ENCODE data around the gene TUNAR. TPM values are rescaled to one million over a fixed set of nuclear protein-coding genes. Genes with fewer than 3 reads are reported as not detected.

Gene TUNAR
- not detected in 2 replicates for total RNA-seq (2014; rRNA removed; shearing (Covaris generic))

DNA sequence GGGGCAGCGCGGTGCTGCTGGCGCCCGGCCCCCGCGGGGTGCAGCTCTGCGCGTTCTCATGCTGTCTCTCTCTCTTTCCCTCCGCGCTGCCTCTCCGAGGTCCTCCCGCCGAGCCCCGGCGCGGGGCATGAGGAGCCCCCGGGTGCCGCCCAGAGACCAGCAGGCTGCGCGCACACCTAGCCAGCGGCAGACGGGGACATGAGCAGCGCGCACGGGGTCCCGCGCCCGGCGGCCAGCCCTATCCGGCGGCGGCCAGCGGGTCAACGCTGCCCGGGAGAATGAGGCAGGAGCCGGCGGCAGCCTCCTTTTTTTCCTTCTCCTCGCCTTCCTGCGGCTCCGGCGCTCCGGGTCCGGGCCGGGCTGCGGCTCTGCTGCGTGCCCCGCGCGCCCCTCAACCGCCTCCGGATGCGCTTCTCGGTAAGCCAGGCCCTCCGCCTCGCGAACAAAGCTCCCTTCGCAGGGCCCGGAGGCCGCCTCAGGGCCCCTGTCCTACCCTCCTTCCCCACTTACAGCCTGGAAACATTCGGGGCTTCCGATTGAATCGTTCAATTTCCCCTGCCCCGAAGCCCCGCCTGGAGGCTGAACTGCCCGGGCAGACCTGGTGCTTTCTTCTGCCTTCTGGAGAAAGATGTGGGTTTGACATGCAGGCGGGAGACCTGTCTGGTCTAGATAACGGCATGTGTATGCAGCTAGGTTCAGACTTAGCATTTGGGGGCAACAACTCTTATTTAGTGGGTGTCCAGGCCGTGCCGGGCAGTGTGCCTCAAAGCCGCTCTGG is at the start of gene TUNAR:
Gene TUNAR (plus strand): TSS at position 72 of the 778 bp plus-strand sequence.
- no peak for DNase-seq (ENCODE audit: low spot score)

DNA sequence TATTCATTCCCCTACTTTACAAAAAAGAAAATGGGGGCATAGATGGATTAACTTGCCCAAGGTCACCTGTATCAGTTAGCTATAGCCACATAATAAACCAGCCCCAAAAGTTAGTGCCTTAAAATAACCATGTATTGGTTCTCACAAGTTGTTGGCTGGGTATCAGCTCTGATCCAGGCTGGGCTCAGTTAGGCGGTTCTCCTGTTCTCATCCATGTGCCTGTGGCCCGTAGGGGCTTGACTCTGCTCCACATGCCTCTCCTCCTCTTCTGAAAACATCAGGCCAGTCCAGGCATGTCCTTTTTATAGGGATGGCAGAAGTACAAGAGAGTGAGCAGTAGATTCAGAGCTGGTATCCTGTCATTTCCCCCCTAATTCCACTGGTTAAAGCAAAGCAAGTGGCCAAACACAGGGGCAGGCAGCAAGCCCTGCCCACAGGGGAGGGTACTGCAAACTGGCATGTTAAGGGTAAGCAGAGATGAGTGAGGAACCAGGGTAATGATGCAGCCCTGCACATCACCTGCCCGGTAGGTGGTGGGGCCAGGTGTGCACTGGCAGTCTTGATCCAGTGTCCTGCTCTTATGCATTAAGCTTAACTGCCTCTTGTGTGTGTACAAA is 47.9 kb upstream of the TUNAR start:
- no peak for DNase-seq (ENCODE audit: low spot score)

DNA sequence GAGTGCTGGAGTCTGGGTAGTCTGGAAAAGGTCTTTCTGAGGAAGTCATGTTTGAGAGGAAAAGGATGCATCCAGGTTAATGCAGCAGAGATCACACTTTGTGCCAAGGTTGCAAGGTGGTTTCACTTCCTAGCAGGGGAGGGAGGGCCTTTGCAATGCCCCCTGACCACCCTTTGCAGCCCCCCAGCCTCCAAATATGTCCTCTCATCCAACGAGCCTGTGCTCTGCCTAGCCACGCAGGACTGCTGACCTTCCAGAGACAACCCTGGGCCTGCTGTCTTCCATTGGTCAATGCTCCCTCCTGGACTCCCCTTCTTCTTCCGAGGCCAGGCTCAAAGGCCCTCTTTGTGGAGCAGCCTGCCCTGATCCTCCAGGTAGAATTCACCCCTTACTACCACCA is 47.3 kb upstream of the TUNAR start:
- no peak for DNase-seq (ENCODE audit: low spot score)

DNA sequence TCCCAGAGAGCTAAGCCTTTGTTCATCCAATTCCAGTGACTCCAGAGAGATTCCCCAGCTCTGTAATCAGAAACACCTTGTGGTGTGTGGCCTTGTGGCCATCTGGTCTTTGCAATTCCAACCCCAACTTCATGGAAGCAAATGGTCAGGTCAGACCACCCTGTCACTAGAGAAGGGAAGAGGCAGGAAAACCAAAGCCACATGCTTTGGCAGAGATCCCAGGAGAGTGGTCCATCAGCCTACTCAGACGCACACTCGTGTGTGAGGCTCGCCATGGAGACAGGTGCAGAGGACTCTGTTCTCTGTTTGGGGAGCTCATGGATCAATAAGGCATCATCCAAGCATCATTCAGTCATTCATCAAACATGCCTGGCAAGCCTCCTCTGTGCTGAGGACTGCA is 46.2 kb upstream of the TUNAR start:
- DNase-seq (ENCODE audit: low spot score) = no peak

DNA sequence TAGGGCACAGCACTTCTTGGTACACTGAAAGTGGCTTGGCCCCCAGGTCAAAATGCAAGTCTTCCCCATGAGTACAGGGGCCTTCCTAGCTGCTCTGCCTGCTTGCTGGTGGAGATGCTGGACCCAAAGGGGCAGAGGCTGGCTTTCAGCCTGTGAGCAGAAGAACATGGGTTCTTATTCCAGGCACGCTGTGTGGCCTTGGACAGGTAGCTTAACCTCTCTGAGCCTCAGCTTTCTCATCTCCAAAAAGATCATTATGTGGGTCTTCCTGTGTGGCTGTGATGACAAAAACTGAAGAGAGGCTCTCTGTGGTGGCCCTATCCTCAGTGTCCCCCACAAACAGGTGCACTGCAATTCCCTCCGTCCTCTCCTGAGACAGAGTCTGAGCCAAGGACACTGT is 45.6 kb upstream of the TUNAR start:
- DNase-seq (ENCODE audit: low spot score) = no peak

DNA sequence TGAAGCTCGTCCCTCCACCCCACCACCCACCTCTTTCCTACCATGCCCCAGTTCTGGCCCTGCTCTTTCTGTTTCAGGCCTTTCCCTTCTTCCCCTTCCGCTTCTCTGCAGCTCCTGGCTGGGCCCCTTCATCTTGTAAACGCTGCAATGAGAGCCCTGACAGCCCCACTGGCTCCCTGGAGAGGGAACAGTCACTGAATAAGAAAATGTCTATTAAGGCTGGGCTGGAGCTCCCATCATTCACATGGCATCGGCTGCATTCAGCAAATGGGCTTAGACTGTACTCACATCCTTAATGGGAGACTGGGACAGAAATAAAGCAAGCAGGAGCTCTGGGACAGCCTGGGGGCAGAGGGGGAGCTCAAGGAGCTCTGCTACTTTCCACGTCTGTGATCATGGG is 45.2 kb upstream of the TUNAR start:
- no peak for DNase-seq (ENCODE audit: low spot score)

DNA sequence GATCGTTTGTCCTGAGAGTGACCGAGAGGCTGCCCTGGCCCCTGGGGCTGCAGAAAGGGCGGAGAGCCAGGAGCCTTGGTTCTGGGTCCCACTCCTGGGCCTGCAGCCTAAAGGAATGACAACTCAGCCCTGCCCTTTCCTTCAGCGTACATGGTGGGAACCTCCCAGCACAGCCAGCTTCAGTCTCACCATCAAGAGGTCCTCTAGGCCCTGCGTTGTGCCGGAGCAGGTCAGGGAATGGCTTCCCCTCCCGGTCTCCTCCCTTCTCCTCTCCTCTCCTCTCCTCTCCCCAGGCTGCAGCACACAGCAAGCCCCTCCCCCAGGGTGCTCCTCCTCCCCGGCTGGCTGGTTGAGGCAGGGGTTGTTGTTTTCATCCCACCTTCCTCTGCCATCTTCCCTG is 44.6 kb upstream of the TUNAR start:
- DNase-seq (ENCODE audit: low spot score) = no peak

DNA sequence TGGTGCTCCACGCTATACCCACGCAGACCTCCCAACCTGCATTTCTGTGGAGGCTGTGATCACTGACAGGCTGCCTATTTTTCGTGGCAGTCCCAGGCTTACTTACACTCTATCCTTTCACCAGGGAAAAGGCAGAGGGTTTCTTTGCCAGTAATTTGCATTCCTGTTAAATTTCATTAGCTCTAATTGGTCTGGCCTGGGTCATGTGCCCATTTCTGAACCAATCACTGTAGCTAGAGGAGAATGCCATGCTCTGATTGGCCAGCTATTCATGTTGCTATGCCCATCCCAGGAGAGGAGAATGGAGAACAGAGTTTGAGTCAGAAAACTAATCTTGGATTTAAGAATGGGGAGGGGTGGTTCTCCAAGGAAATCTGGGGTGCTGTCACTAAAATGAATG is 43.2 kb upstream of the TUNAR start:
- no peak for DNase-seq (ENCODE audit: low spot score)

DNA sequence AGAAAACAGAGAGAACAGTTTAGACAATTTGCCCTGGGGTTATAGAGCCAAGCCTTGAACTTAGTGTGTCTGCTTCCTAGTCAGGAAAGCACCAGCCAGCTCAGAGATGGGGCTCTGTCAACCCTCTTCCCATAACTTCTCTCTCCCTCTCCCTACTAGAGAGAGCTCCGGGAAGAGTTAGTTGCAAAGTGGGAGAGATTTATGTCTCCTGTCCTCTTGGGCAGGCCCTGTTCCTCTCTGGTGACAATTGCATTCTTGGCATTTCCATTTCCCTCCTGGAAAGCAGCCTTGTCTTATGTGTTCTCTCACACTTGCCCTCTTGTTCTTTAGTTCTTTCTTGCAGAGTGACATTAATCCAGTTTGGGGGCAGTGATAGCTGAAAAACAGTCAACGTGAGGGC is 42.1 kb upstream of the TUNAR start:
- no peak for DNase-seq (ENCODE audit: low spot score)

DNA sequence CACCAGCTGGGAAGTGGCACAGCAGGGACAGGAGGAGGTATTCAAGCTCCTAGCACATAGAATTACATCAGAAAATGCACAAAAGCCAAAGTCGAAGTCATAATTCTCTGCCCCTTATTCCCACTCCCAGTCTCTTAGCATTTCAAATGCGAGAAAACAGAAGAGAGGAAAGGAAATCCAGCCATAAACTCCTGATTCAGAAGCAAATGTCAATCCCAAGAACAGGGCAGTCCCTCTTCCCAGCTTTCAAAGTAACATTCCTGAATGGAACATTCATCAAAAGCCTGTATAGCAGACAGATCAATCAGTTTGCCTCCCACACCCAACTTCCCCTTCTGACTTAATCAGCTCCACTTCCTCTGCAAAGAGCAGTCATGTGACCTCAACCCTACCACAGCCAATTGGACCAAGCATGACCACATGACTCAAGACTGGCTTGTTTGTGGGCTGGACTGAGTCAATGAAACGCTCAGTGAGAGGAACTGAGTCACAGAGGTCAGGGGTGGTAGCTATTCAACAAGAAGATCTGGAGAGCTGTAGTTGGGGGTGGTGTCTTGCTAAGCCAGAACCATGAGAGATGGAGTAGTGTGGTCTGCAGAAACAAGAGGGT is 41.4 kb upstream of the TUNAR start:
- DNase-seq (ENCODE audit: low spot score) = no peak

DNA sequence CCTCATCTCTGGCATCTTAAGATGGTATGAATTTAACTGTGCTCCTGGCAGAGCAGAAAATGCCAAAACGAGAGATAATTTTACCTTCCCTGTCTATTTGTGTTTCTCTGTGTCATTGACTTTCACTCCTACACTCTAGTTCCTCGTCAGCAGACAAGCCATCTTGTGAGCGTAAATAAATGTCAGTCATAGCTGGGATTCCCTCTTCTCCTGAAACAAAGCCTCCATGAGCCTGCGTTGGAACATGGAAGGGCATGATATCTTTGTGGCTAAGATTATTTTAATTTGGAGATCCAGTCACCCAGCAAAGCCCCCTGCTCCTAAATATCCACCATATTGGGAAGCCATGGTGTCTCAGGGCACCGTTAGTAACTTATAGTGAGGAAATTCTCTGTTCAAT is 37.8 kb upstream of the TUNAR start:
- DNase-seq (ENCODE audit: low spot score) = no peak

DNA sequence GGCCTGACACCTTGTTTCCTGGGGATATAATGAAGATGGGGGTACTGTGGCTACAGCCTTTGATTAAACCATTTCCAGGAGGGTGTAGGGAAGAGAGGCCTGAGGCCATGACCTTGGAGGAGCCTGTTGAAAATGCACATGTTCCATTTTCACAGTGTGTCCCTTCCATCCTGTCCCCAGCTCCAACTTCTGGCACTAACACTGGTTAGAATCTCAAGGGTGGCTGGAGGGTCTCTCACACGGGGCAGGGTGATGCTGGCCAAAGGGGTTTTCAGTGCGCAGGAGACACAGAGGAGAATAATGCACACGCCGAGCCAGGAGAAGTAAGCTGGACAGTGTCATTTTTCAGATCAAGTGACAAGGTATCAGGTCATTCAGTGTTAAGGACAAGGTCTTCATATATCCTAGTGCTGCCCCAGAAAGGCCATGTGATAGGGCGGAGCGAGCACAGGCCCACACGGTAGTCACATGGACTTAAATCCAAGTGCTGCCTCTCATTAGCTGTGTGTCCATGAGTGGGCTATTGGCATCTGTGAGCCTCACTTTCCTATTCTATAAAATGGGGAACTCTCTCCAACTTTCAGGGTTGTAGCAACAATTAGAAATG is 36.4 kb upstream of the TUNAR start:
- no peak for DNase-seq (ENCODE audit: low spot score)

DNA sequence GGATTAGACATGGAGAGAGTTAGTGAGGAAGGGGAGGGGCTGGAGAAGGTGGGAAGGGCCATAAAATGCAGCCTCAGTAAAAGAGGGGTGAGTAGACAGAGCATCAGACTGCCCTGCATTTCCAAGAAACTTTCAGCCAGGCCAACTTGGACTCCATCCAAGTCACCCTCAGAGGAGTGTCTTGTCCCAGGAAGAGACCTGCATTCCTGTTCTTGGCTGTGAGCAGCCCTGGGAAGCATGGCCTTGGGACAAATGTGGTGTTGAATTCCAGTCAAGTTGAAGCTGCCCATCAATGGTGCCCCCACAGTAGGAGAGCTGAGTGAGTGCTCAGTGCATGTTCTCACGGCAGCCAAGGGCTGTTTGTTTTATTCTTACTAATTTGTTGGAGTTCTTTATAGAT is 35.0 kb upstream of the TUNAR start:
- no peak for DNase-seq (ENCODE audit: low spot score)

DNA sequence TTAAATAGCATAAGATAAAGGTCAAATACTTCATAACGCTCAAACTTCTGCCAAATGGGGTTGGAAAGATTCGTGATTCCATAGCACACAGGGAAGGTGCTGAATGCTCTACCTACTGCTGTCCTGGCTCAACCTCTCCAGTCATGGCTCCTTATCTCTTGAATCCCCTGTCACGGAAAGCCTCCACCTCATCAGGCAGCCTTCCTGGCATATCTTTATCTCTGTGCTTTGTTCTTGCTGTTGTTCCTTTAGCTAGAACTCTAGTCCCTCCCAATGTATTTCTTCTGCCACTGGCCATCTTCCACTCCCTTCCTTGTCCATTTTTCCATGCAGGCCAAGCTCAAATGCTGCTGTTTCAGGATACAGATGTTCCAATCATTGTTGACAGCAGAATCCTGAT is 26.9 kb upstream of the TUNAR start:
- DNase-seq (ENCODE audit: low spot score) = no peak

DNA sequence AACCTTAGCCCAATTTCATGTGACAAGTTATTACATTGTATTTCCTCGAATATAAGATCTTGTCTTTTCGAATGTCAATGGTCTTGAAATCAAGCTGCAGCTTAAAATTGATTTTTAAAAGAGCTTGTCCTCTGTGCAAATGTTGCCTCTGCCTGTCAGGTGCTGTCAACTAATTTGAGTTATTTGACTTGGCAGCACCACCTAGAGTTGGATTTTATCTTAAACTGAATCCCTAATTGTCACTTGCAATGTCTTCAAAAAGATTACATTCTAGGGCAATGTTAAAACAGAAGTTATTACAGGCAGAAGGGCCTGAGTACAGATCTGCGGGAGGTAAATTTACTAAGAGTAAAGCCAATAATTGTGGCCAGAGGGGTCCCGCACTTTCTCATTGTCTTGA is 26.2 kb upstream of the TUNAR start:
- DNase-seq (ENCODE audit: low spot score) = no peak

DNA sequence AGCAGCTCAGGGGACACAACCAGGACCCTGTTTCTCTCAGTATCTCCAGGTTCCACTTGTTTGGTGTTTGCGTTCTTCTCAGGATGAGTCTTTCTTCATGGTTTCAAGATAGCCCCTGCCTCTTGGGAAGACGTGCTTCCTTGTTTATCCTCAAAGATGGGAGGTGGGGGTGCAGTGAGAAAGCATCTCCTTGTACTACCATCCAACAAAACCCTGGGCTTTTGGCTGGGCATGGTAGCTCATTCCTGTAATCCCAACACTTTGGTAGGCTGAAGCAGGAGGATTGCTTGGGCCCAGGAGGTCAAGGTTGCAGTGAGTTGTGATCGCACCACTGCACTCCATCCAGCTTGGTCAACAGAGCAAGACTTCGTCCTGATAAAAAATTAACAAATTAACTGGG is 21.0 kb upstream of the TUNAR start:
- no peak for DNase-seq (ENCODE audit: low spot score)

DNA sequence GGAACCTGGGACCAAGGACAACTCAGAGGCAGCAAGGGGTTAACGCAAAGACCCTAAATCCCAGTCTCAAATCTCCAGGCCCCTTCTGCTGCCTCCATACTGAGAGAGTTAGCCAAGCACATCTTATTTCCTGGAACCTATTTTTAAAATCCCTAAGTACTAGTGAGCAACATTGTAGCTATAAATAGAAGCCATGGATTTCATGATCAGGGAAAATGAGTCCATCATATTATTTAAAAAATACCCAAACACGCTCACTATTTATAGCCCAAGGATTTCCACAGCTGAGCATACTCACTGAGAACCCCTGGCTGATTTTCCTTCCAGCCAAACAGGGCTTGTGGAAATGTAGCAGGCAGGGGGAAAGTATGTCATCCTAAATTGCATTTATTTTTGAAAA is 19.4 kb upstream of the TUNAR start:
- no peak for DNase-seq (ENCODE audit: low spot score)

DNA sequence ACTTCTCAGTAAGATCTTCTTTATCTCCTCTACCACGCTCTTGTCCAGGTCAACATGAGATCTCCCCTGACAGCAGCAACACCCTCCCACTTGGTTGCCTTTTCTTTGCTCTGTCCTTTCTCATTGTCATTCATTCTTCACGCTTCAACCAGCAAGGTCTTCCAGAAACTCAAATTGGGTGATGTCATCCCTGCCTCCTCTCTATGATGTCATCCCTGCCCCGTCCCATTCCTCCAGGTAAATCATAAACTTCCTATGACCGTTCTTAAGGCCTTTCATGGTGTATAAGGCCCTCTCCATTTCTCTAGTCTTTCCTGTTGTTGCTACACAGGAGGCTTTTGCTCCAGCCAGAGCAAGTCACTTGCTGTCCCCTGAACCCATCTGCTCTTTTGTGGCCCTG is 17.7 kb upstream of the TUNAR start:
- DNase-seq (ENCODE audit: low spot score) = no peak

DNA sequence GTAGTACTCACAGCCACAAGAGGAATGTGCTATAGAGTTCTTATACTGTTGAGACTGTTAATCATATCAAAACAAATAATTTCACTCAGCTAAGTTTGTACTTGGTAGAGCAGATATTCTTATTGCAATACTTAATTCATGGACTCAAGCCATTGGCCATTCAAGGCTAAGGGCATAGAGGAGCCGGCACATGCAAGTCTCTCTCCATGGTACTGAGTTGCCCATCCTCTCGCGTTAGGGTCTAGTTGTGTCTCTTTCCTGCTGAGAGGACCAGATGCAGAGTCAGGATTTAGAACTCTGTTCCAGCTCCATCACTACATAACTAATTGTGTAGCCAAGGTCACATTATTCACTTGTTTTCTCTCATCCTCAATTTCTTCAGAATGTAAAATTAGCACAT is 14.4 kb upstream of the TUNAR start:
- DNase-seq (ENCODE audit: low spot score) = no peak

DNA sequence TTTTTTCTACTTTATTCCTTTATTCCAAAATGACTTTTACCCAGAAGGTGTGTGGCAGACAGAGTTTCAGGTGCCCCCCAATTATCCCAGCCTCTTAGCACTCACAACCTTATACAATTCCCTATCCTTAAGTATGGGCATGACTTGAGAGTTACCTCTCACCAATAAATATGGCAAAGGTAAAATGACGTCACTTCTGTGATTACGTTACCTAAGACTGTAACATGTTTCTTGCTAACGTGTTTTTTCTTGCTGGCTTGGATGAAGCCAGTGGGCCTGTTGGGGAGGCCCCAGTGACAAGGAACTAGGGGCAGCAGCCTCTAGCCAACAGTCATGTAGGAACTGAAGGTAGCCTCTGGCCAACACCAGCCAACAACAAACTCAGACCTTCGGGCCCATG is 13.3 kb upstream of the TUNAR start:
- DNase-seq (ENCODE audit: low spot score) = no peak

DNA sequence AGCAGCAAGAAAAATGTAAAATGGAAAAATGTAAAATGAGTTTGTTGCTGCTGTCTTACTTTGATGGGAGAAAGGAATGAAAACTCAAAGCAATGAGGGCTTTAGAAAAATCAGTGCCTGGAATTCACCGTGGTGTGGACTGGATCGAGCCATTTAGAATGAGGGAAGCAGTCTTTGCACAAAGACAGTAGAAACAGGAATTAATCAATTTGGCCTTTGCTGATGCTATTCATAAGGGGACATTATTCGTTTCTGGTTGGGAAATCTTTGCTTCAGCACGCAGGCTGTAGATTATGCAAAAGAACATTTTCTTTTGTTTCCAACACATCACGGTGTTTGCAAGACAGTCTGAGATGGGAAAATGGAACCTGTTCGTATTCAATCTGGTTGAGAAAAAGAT is 6.9 kb upstream of the TUNAR start:
- no peak for DNase-seq (ENCODE audit: low spot score)

DNA sequence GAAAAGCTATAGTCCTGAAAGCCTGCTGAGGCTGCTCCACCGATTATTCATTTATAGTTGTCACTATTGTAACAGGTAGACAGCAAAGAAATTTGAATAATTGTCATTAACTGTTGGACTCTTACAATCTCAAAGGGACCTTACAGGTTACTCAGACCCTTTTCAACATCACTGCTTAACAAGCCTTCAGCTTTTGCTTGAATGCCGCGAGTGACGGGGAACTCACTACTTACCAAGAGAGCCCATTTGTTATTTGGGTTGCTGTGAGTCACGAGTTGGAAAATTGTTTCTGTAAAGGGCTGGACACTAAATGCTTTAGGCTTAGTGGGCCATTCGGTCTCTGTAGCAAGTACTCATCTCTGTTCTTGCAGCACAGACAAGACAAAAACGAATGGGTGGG is 5.9 kb upstream of the TUNAR start:
- no peak for DNase-seq (ENCODE audit: low spot score)

DNA sequence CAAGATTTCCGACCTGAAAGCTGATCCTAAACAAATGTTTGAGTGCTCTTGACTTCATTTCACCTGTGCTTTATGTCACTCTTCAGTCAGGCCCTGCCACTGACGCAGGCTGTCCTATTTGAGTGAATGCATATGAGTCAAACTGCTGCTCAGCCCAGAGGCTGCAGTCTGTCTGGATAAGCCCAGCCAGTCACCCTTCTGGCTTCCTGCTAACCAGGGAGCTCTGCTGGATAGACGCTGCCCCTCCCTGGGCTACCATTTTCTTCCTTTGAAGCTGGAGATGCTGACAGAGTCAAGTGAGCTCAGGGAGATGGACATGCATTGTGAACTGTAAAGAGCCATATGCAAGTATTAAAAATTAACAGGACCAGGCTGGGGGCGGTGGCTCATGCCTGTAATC is 5.1 kb upstream of the TUNAR start:
- DNase-seq (ENCODE audit: low spot score) = no peak
